Bronchial epithelial cell (primary cell): Measurements from ENCODE around the gene WDR47. TPM values are rescaled to one million over a fixed set of nuclear protein-coding genes. Genes with fewer than 3 reads are reported as not detected.
"Not testable (repeated sequence)": the region's sequence is repeated elsewhere in the genome, so short reads cannot be mapped to it uniquely, and the experiment has no call there.

Experiments
- DNase-seq: peaks from one replicate; pipeline ENCODE4 v3.0.0-alpha.2; 2010; ENCODE audit warnings: low read depth
- FAIRE-seq: peaks from 2 replicates; lab custom pipeline; 2011; peaks lifted over from hg19 to GRCh38; lab: Jason Lieb, UNC
- H3K27me3 ChIP-seq: 2 replicates; pipeline ENCODE4 v1.5.1; 2011; ENCODE audit warnings: low read length; ENCODE audit not compliant: control insufficient read depth, insufficient read depth
- H3K36me3 ChIP-seq: 2 replicates; pipeline ENCODE4 v1.5.1; 2011; ENCODE audit warnings: low read length; ENCODE audit not compliant: control insufficient read depth, insufficient read depth
- H3K4me3 ChIP-seq: 2 replicates; pipeline ENCODE4 v1.5.1; 2011; ENCODE audit warnings: mild to moderate bottlenecking, low read depth, low read length, control low read depth
- CTCF ChIP-seq: IDR thresholded peaks from 2 replicates; pipeline ENCODE4 v1.5.1; 2011; ENCODE audit warnings: mild to moderate bottlenecking, moderate library complexity, low read length, control low read depth, inconsistent platforms; ENCODE audit not compliant: insufficient read depth, severe bottlenecking
- total RNA-seq: library from RNA; depleted of rRNA; stranded (reverse); fragments of >200 nt; gene quantifications from 2 replicates; pipeline ENCODE4 v1.2.1, GENCODE V29; 2014

Gene WDR47
- total RNA-seq, 1 donor from 2014 or later = 16.8 TPM

GRCh38 chr1:109017134-109017533, 24.8 kb downstream of the WDR47 start:
- FAIRE-seq = no peak
- no peak for TF ChIP-seq CTCF
- Histone ChIP-seq H3K27me3 (no peaks in the 10 kb centered on the region), H3K4me3 (no peak overlapping the region), H3K36me3 (peaks cover 6% of the 10 kb centered on the region)
- DNase-seq = no peak

DNA sequence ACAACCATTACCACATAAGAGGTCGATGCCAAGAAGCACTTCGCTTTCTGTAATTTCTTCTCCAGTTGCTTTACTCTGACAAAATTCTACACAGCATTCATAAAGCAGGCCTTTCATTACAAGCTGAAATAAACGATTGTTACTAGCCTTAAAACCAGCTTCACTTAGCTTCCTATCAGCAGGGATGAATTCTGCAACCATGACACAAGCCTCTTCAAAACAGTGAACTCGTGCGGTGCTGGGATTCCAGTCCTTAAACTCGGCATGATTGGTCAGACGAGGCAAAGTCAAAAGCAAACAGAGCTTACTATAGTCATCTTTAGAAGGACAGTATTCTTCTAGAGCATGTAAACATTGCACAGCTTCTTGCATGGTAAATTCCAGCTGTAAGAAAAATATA, 30.6 kb downstream of the WDR47 start:
- TF ChIP-seq CTCF = no peak
- no peak for DNase-seq
- no peak for FAIRE-seq
- H3K4me3 ChIP-seq = no peak overlapping the region
- H3K36me3 ChIP-seq = peaks cover 8% of the 10 kb centered on the region
- no peaks in the 10 kb centered on the region for H3K27me3 ChIP-seq

DNA sequence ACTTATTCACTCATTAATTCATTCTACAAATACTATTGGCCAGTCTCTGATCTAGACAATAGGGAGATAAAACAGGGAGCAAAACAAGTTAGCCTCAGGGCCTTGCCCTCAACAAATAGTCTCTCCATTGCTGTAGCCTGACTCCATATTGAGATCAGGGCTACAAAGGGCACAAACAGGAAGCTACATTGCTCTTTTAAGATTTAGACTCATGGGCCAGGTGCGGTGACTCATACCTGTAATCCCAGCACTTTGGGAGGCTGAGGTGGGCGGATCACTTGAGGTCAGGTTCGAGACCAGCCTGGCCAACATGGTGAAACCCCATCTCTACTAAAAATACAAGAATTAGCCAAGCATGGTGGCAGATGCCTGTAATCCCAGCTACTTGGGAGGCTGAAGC, 45.3 kb downstream of the WDR47 start:
- not testable (repeated sequence) for H3K36me3 ChIP-seq, H3K4me3 ChIP-seq, H3K27me3 ChIP-seq, FAIRE-seq
- peak; percentile 42 for DNase-seq

DNA sequence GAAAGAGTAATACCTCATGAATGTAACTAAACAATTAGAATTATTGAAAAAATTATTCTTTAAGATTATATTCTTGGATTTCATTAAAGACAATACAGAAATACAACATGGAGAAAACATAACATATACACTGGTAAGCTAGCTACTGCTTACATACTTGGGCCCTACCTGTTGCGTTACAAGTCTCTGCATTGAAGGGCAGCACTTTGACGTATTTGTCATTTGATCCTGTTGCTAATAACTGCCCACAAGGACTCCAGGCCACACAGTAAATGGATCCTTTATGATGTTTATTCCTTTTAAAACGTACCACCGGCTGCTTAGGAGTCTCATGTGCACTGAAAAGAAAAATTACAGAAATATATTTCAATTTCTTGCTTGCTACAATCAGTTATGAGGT, 58.8 kb downstream of the WDR47 start:
- TF ChIP-seq CTCF = no peak
- H3K27me3 ChIP-seq = no peaks in the 10 kb centered on the region
- H3K4me3 ChIP-seq = no peak overlapping the region
- H3K36me3 ChIP-seq = peaks cover 11% of the 10 kb centered on the region
- no peak for FAIRE-seq
- no peak for DNase-seq

DNA sequence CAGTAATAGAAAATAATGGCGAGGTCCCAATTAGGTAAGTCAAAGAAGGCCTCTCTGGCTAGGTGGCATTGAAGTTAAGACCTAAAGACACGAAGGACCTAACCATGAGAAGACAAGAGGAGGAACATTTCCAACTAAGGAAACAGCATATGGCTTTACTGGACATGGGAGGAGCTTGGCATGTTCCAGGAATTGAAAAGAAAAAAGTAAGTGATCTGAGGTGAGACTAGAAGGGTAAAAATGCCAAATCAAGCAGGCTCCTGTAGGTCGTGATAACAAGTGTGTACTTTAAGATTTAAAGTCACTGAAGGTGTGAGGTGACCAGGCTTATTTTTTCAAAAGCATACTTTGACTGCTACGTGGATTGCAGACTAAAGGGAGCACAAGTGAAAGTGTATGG, 65.2 kb downstream of the WDR47 start:
- no peaks in the 10 kb centered on the region for H3K27me3 ChIP-seq
- no peak overlapping the region for H3K4me3 ChIP-seq
- peaks cover 7% of the 10 kb centered on the region for H3K36me3 ChIP-seq
- FAIRE-seq (no peak), DNase-seq (no peak)
- TF ChIP-seq CTCF = no peak

- Histone ChIP-seq H3K36me3 (peaks cover 4% of the 10 kb centered on the region), H3K27me3 (no peaks in the 10 kb centered on the region)
- no peak for FAIRE-seq
Observed at GRCh38 chr1:108972951-108973350, 69.0 kb downstream of the WDR47 start.

More at GRCh38 chr1:108972951-108973350, 69.0 kb downstream of the WDR47 start:
- H3K4me3 ChIP-seq = no peak overlapping the region
- DNase-seq = no peak
- no peak for TF ChIP-seq CTCF
